Stimulated activated CD8-positive, alpha-beta memory T cell treated with anti-CD3 and anti-CD28 coated beads, Interleukin-7, amount 100 ng/mL, for 48 hours (primary cell): ENCODE results near the gene FAM120A.

ENCODE experiments used
- DNase-seq, 2 donors: peaks; one replicate each; pipeline ENCODE4 v3.0.0-alpha.2; 2020; ENCODE audit warnings: low read depth in 1 of 2; ENCODE audit errors: extremely low read depth in 1 of 2

Gene FAM120A

GRCh38 chr9:93577078-93577974 is 125.8 kb downstream of the FAM120A start:
- DNase-seq = no peak

- no peak for DNase-seq
Measured at GRCh38 chr9:93577975-93578682, 126.6 kb downstream of the FAM120A start.

GRCh38 chr9:93578844-93579243 is 127.4 kb downstream of the FAM120A start:
- no peak for DNase-seq

- no peak for DNase-seq
Measured at GRCh38 chr9:93579711-93580516, 128.4 kb downstream of the FAM120A start.

- DNase-seq = no peak
Measured at GRCh38 chr9:93580654-93581380, 129.3 kb downstream of the FAM120A start.

GRCh38 chr9:93582115-93582514 is 130.6 kb downstream of the FAM120A start:
- no peak for DNase-seq

GRCh38 chr9:93582550-93582949 is 131.1 kb downstream of the FAM120A start:
- no peak for DNase-seq

- no peak for DNase-seq
Measured at GRCh38 chr9:93585259-93585658, 133.8 kb downstream of the FAM120A start.

- no peak for DNase-seq
Measured at GRCh38 chr9:93585695-93586094, 134.2 kb downstream of the FAM120A start.

- DNase-seq = no peak
Measured at GRCh38 chr9:93586290-93587057, 135.0 kb downstream of the FAM120A start.

- no peak for DNase-seq
Measured at GRCh38 chr9:93587284-93587650, 135.8 kb downstream of the FAM120A start.

- no peak for DNase-seq
Measured at GRCh38 chr9:93587651-93588347, 136.3 kb downstream of the FAM120A start.

- no peak for DNase-seq
Measured at GRCh38 chr9:93588641-93589609, 137.4 kb downstream of the FAM120A start.

- DNase-seq = no peak
Measured at GRCh38 chr9:93589688-93590087, 138.2 kb downstream of the FAM120A start.

- no peak for DNase-seq
Measured at GRCh38 chr9:93590609-93591234, 139.2 kb downstream of the FAM120A start.

- no peak for DNase-seq
Measured at GRCh38 chr9:93591301-93592007, 140.0 kb downstream of the FAM120A start.

GRCh38 chr9:93592008-93592642 is 140.6 kb downstream of the FAM120A start:
- DNase-seq = no peak
